Activated T-cell treated with anti-CD3 and anti-CD28 coated beads, Interleukin-2, amount 50 U/mL, for 24 hours (primary cell): ENCODE results near the gene ADGRG2.

Source experiments
- DNase-seq: peaks from one replicate; pipeline ENCODE4 v3.0.0-alpha.2; 2020
- H3K27ac Mint-ChIP-seq: 2 replicates; pipeline ENCODE4 v1.8.0; 2020; ENCODE audit warnings: mild to moderate bottlenecking, mixed read lengths
- H3K27me3 Mint-ChIP-seq: 2 replicates; pipeline ENCODE4 v1.8.0; 2020; ENCODE audit warnings: mixed read lengths
- H3K36me3 Mint-ChIP-seq: 2 replicates; pipeline ENCODE4 v1.8.0; 2020; ENCODE audit warnings: low read depth, mixed read lengths
- H3K4me1 Mint-ChIP-seq: 2 replicates; pipeline ENCODE4 v1.8.0; 2020; ENCODE audit warnings: low read depth, mixed read lengths
- H3K4me3 Mint-ChIP-seq: 2 replicates; pipeline ENCODE4 v1.8.0; 2020; ENCODE audit warnings: mild to moderate bottlenecking, moderate library complexity, mixed read lengths
- H3K9me3 Mint-ChIP-seq: 2 replicates; pipeline ENCODE4 v1.8.0; 2020; ENCODE audit warnings: mixed read lengths

The ADGRG2 gene

GRCh38 chrX:18970465-18970864, 151.8 kb downstream of the ADGRG2 start:
- no peak overlapping the region for H3K4me3 Mint-ChIP-seq
- H3K9me3 Mint-ChIP-seq, result no peaks in the 10 kb centered on the region
- H3K4me1 Mint-ChIP-seq, result no peaks in the 10 kb centered on the region
- no peak for DNase-seq
- no peak overlapping the region for H3K27ac Mint-ChIP-seq
- no peaks in the 10 kb centered on the region for H3K36me3 Mint-ChIP-seq
- H3K27me3 Mint-ChIP-seq, result peaks cover 2% of the 10 kb centered on the region

GRCh38 chrX:18966624-18967023, 155.6 kb downstream of the ADGRG2 start:
- H3K27ac Mint-ChIP-seq, result no peak overlapping the region
- no peaks in the 10 kb centered on the region for H3K27me3 Mint-ChIP-seq
- peaks cover 12% of the 10 kb centered on the region for H3K4me1 Mint-ChIP-seq
- H3K9me3 Mint-ChIP-seq, result no peaks in the 10 kb centered on the region
- H3K36me3 Mint-ChIP-seq, result no peaks in the 10 kb centered on the region
- no peak overlapping the region for H3K4me3 Mint-ChIP-seq
- DNase-seq, result no peak

GRCh38 chrX:18964901-18965300, 157.4 kb downstream of the ADGRG2 start:
- peaks cover 8% of the 10 kb centered on the region for H3K27me3 Mint-ChIP-seq
- H3K9me3 Mint-ChIP-seq, result no peaks in the 10 kb centered on the region

GRCh38 chrX:18964026-18964425, 158.2 kb downstream of the ADGRG2 start:
- H3K4me3 Mint-ChIP-seq, result no peak overlapping the region
- DNase-seq, result no peak
- H3K27me3 Mint-ChIP-seq, result peaks cover 14% of the 10 kb centered on the region
- H3K27ac Mint-ChIP-seq, result no peak overlapping the region
- no peaks in the 10 kb centered on the region for H3K9me3 Mint-ChIP-seq
- H3K36me3 Mint-ChIP-seq, result no peaks in the 10 kb centered on the region
- H3K4me1 Mint-ChIP-seq, result peaks cover 15% of the 10 kb centered on the region

More at GRCh38 chrX:18964901-18965300, 157.4 kb downstream of the ADGRG2 start:
- Mint-ChIP-seq H3K4me1 (peaks cover 15% of the 10 kb centered on the region), H3K4me3 (no peak overlapping the region), H3K27ac (no peak overlapping the region), H3K36me3 (no peaks in the 10 kb centered on the region)
- no peak for DNase-seq

GRCh38 chrX:18962329-18962728, 159.9 kb downstream of the ADGRG2 start:
- Mint-ChIP-seq H3K27ac (no peak overlapping the region), H3K4me3 (no peak overlapping the region), H3K9me3 (no peaks in the 10 kb centered on the region)

GRCh38 chrX:18961686-18962085, 160.6 kb downstream of the ADGRG2 start:
- H3K36me3 Mint-ChIP-seq, result no peaks in the 10 kb centered on the region
- H3K4me1 Mint-ChIP-seq, result peaks cover 15% of the 10 kb centered on the region
- no peak overlapping the region for H3K27ac Mint-ChIP-seq
- H3K27me3 Mint-ChIP-seq, result peaks cover 15% of the 10 kb centered on the region
- no peak for DNase-seq
- H3K9me3 Mint-ChIP-seq, result no peaks in the 10 kb centered on the region
- H3K4me3 Mint-ChIP-seq, result no peak overlapping the region

More at GRCh38 chrX:18962329-18962728, 159.9 kb downstream of the ADGRG2 start:
- Mint-ChIP-seq H3K27me3 (peaks cover 15% of the 10 kb centered on the region), H3K4me1 (peaks cover 15% of the 10 kb centered on the region), H3K36me3 (no peaks in the 10 kb centered on the region)
- DNase-seq, result no peak

GRCh38 chrX:18956303-18957032, 165.8 kb downstream of the ADGRG2 start:
- Mint-ChIP-seq H3K4me3 (no peak overlapping the region), H3K9me3 (no peaks in the 10 kb centered on the region), H3K4me1 (peaks cover 17% of the 10 kb centered on the region), H3K27me3 (peaks cover 15% of the 10 kb centered on the region), H3K36me3 (peaks cover 18% of the 10 kb centered on the region), H3K27ac (no peak overlapping the region)
- DNase-seq, result no peak

- no peak overlapping the region for H3K4me3 Mint-ChIP-seq
- H3K4me1 Mint-ChIP-seq, result peaks cover 17% of the 10 kb centered on the region
- no peaks in the 10 kb centered on the region for H3K9me3 Mint-ChIP-seq
- DNase-seq, result no peak
- peaks cover 25% of the 10 kb centered on the region for H3K36me3 Mint-ChIP-seq
- peaks cover 14% of the 10 kb centered on the region for H3K27me3 Mint-ChIP-seq
- H3K27ac Mint-ChIP-seq, result no peak overlapping the region
Observed at GRCh38 chrX:18955676-18956075, 166.6 kb downstream of the ADGRG2 start.

- no peaks in the 10 kb centered on the region for H3K9me3 Mint-ChIP-seq
- no peak overlapping the region for H3K27ac Mint-ChIP-seq
Observed at GRCh38 chrX:18951032-18951431, 171.2 kb downstream of the ADGRG2 start.

GRCh38 chrX:18949944-18950301, 172.3 kb downstream of the ADGRG2 start:
- Mint-ChIP-seq H3K36me3 (peaks cover 48% of the 10 kb centered on the region), H3K4me3 (no peak overlapping the region), H3K27ac (no peak overlapping the region), H3K27me3 (peaks cover 8% of the 10 kb centered on the region), H3K4me1 (peaks cover 8% of the 10 kb centered on the region), H3K9me3 (no peaks in the 10 kb centered on the region)
- no peak for DNase-seq

More at GRCh38 chrX:18951032-18951431, 171.2 kb downstream of the ADGRG2 start:
- H3K36me3 Mint-ChIP-seq, result peaks cover 46% of the 10 kb centered on the region
- no peak for DNase-seq
- H3K27me3 Mint-ChIP-seq, result peaks cover 8% of the 10 kb centered on the region
- no peak overlapping the region for H3K4me3 Mint-ChIP-seq
- H3K4me1 Mint-ChIP-seq, result peaks cover 10% of the 10 kb centered on the region

- H3K27ac Mint-ChIP-seq, result no peak overlapping the region
- no peak for DNase-seq
- H3K4me3 Mint-ChIP-seq, result no peak overlapping the region
- peaks cover 4% of the 10 kb centered on the region for H3K4me1 Mint-ChIP-seq
- H3K9me3 Mint-ChIP-seq, result no peaks in the 10 kb centered on the region
- H3K27me3 Mint-ChIP-seq, result peaks cover 8% of the 10 kb centered on the region
- peaks cover 50% of the 10 kb centered on the region for H3K36me3 Mint-ChIP-seq
Observed at GRCh38 chrX:18949291-18949943, 172.9 kb downstream of the ADGRG2 start.

- Mint-ChIP-seq H3K27me3 (peaks cover 8% of the 10 kb centered on the region), H3K9me3 (no peaks in the 10 kb centered on the region), H3K27ac (no peak overlapping the region), H3K4me1 (no peaks in the 10 kb centered on the region), H3K4me3 (no peak overlapping the region), H3K36me3 (peaks cover 54% of the 10 kb centered on the region)
- DNase-seq, result no peak
Observed at GRCh38 chrX:18946611-18947010, 175.7 kb downstream of the ADGRG2 start.

GRCh38 chrX:18946157-18946556, 176.1 kb downstream of the ADGRG2 start:
- Mint-ChIP-seq H3K27ac (no peak overlapping the region), H3K4me3 (no peak overlapping the region), H3K36me3 (peaks cover 54% of the 10 kb centered on the region), H3K9me3 (no peaks in the 10 kb centered on the region), H3K27me3 (peaks cover 8% of the 10 kb centered on the region), H3K4me1 (no peaks in the 10 kb centered on the region)
- DNase-seq, result no peak

- H3K9me3 Mint-ChIP-seq, result no peaks in the 10 kb centered on the region
- peaks cover 8% of the 10 kb centered on the region for H3K27me3 Mint-ChIP-seq
- H3K27ac Mint-ChIP-seq, result no peak overlapping the region
- DNase-seq, result no peak
- no peaks in the 10 kb centered on the region for H3K4me1 Mint-ChIP-seq
- H3K4me3 Mint-ChIP-seq, result no peak overlapping the region
- peaks cover 54% of the 10 kb centered on the region for H3K36me3 Mint-ChIP-seq
Observed at GRCh38 chrX:18945483-18945882, 176.8 kb downstream of the ADGRG2 start.

GRCh38 chrX:18944482-18944881, 177.8 kb downstream of the ADGRG2 start:
- H3K36me3 Mint-ChIP-seq, result peaks cover 52% of the 10 kb centered on the region

More at GRCh38 chrX:18944482-18944881, 177.8 kb downstream of the ADGRG2 start:
- H3K27ac Mint-ChIP-seq, result no peak overlapping the region
- DNase-seq, result no peak
- no peaks in the 10 kb centered on the region for H3K4me1 Mint-ChIP-seq
- H3K9me3 Mint-ChIP-seq, result no peaks in the 10 kb centered on the region
- H3K4me3 Mint-ChIP-seq, result no peak overlapping the region
- peaks cover 7% of the 10 kb centered on the region for H3K27me3 Mint-ChIP-seq
